Stimulated activated CD8-positive, alpha-beta memory T cell treated with anti-CD3 and anti-CD28 coated beads, Interleukin-4, amount 100 ng/mL, for 1 hour (primary cell): ENCODE measurements around the gene RHBDD3.
"Not testable (repeated sequence)": the region's sequence is repeated elsewhere in the genome, so short reads cannot be mapped to it uniquely, and the experiment has no call there.

Source experiments
- DNase-seq, 2 donors: peaks; one replicate each; pipeline ENCODE4 v3.0.0-alpha.2; 2020; ENCODE audit warnings: low read depth in 2 of 2, low spot score in 1 of 2

The RHBDD3 gene

GRCh38 chr22:29219409-29219782 lies 48.4 kb downstream of the RHBDD3 start:
- not testable (repeated sequence) for DNase-seq

GRCh38 chr22:29218758-29219408 lies 48.9 kb downstream of the RHBDD3 start:
- DNase-seq = no peak

- no peak for DNase-seq
Observed at GRCh38 chr22:29217827-29218757, 49.7 kb downstream of the RHBDD3 start.

- DNase-seq = no peak
Observed at GRCh38 chr22:29216873-29217666, 50.7 kb downstream of the RHBDD3 start.

GRCh38 chr22:29216011-29216872 lies 51.5 kb downstream of the RHBDD3 start:
- no peak for DNase-seq

GRCh38 chr22:29215012-29215860 lies 52.5 kb downstream of the RHBDD3 start:
- no peak for DNase-seq

- DNase-seq = no peak
Observed at GRCh38 chr22:29214232-29214631, 53.5 kb downstream of the RHBDD3 start.

GRCh38 chr22:29213493-29213892 lies 54.3 kb downstream of the RHBDD3 start:
- no peak for DNase-seq

GRCh38 chr22:29212743-29213142 lies 55.0 kb downstream of the RHBDD3 start:
- DNase-seq = no peak

- no peak for DNase-seq
Observed at GRCh38 chr22:29211466-29211865, 56.3 kb downstream of the RHBDD3 start.

- no peak for DNase-seq
Observed at GRCh38 chr22:29211066-29211465, 56.7 kb downstream of the RHBDD3 start.
